ENCODE measurements around the gene OSBP2.

DNA sequence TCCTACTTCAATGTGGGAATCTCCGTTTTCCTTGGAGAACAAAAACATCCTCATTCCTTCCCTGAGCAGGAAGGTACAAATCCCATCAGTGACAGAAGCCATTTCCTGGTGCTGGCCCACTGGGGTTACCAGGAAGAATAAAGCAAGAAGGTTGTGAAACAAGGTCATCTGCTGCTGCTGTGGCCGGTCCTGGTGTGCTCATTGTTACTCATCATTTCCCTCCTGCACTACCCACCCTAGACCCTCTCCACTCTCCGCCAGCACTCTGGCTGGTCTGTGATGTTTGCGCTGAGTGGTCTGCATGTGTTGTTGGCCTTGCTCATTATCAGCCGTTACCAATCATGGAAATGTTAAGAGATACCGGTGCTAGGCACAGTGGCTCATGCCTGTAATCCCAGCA, 37.0 kb downstream of the OSBP2 start:
- TF ChIP-seq, protein P1, sequence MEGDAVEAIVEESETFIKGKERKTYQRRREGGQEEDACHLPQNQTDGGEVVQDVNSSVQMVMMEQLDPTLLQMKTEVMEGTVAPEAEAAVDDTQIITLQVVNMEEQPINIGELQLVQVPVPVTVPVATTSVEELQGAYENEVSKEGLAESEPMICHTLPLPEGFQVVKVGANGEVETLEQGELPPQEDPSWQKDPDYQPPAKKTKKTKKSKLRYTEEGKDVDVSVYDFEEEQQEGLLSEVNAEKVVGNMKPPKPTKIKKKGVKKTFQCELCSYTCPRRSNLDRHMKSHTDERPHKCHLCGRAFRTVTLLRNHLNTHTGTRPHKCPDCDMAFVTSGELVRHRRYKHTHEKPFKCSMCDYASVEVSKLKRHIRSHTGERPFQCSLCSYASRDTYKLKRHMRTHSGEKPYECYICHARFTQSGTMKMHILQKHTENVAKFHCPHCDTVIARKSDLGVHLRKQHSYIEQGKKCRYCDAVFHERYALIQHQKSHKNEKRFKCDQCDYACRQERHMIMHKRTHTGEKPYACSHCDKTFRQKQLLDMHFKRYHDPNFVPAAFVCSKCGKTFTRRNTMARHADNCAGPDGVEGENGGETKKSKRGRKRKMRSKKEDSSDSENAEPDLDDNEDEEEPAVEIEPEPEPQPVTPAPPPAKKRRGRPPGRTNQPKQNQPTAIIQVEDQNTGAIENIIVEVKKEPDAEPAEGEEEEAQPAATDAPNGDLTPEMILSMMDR (IDR thresholded peaks at IDR 0.05; ENCODE audit: low read depth, low read length) = no peak
- no peak for TF ChIP-seq EZH2phosphoT487 (IDR thresholded peaks at IDR 0.05; ENCODE audit: low read depth)

All from OCI-LY3 (cell line).